K562 (cell line): ENCODE data around the gene PRCC. TPM values are rescaled to one million over a fixed set of nuclear protein-coding genes. Genes with fewer than 3 reads are reported as not detected.

ENCODE experiments used
- CEBPG ChIP-seq, 3 experiments: fragments of 200-800 bp in 1 of 3; sonication (Bioruptor generic) in 1 of 3; sonication (generic) in 1 of 3; formaldehyde crosslinking in 1 of 3; IDR thresholded peaks in 2 of 3; conservative IDR thresholded peaks in 1 of 3; 2 replicates each; pipeline versions ENCODE4 v1.6.1 to v1.8.0; 2016 to 2022; ENCODE audit warnings: missing compliant biosample characterization in 2 of 3, missing genetic modification characterization in 2 of 3, mild to moderate bottlenecking in 1 of 3, missing genetic modification reagents in 1 of 3
- FOS ChIP-seq: IDR thresholded peaks from 3 replicates; pipeline ENCODE4 v1.6.1; 2011; ENCODE audit not compliant: insufficient read length; ENCODE audit errors: extremely low read depth
- GATAD2B ChIP-seq: fragments of 450-650 bp; IDR thresholded peaks from 2 replicates; pipeline ENCODE4 v1.6.1; 2017; ENCODE audit warnings: mild to moderate bottlenecking, borderline replicate concordance
- HNRNPLL ChIP-seq: fragments of 200-400 bp; formaldehyde crosslinking; IDR thresholded peaks from 2 replicates; pipeline ENCODE4 v1.6.1; 2017; ENCODE audit warnings: low read length, low read depth, mild to moderate bottlenecking; ENCODE audit not compliant: poor library complexity, severe bottlenecking
- KDM4B ChIP-seq, 2 experiments: fragments of 450-650 bp in 1 of 2; sonication (generic) in 1 of 2; IDR thresholded peaks; 2 replicates each; pipeline ENCODE4 v1.6.1; 2016 to 2017; ENCODE audit warnings: borderline replicate concordance in 2 of 2, antibody characterized with exemption in 1 of 2, low read depth in 1 of 2, mild to moderate bottlenecking in 1 of 2
- KLF1 ChIP-seq: fragments of 450-650 bp; IDR thresholded peaks from 2 replicates; pipeline ENCODE4 v1.6.1; 2016; ENCODE audit warnings: missing genetic modification characterization, missing compliant biosample characterization
- LCOR ChIP-seq: sonication (generic); formaldehyde crosslinking; IDR thresholded peaks from 2 replicates; pipeline ENCODE4 v1.8.0; 2022; ENCODE audit warnings: mild to moderate bottlenecking, missing genetic modification reagents
- MCM3 ChIP-seq: fragments of 450-650 bp; IDR thresholded peaks from 2 replicates; pipeline ENCODE4 v1.6.1; 2016
- POLR2G ChIP-seq: fragments of 200-400 bp; formaldehyde crosslinking; IDR thresholded peaks from 2 replicates; pipeline ENCODE4 v1.6.1; 2017; ENCODE audit warnings: low read depth, mild to moderate bottlenecking, antibody characterized with exemption, low read length, moderate library complexity
- PPARD ChIP-seq: fragments of 250-450 bp; sonication (Bioruptor Pico); IDR thresholded peaks from 2 replicates; pipeline ENCODE4 v1.8.0; 2022; ENCODE audit warnings: inconsistent platforms, mild to moderate bottlenecking, moderate library complexity
- SAP30 ChIP-seq: fragments of 200-600 bp; sonication (generic); IDR thresholded peaks from 2 replicates; pipeline ENCODE4 v1.6.1; 2012; ENCODE audit warnings: borderline replicate concordance, low read depth, mild to moderate bottlenecking, moderate library complexity, low read length, control low read depth, inconsistent platforms; ENCODE audit not compliant: insufficient read depth, poor library complexity, severe bottlenecking
- TAF9B ChIP-seq: fragments of 450-650 bp; IDR thresholded peaks from 2 replicates; pipeline ENCODE4 v1.6.1; 2018; ENCODE audit warnings: mild to moderate bottlenecking; ENCODE audit not compliant: partially characterized antibody
- TBP ChIP-seq: optimal IDR thresholded peaks from 2 replicates; pipeline ENCODE3; 2011; ENCODE audit warnings: low read depth, low read length, improper control_type of control experiment
- ZBTB1 ChIP-seq: sonication (generic); formaldehyde crosslinking; IDR thresholded peaks from 2 replicates; pipeline ENCODE4 v1.8.1; 2023; ENCODE audit warnings: missing genetic modification reagents, low read depth, mild to moderate bottlenecking, borderline replicate concordance
- ZFP30 ChIP-seq: fragments of 250-450 bp; sonication (Bioruptor Pico); IDR thresholded peaks from 2 replicates; pipeline ENCODE4 v1.8.0; 2022; ENCODE audit warnings: moderate library complexity, mild to moderate bottlenecking, inconsistent platforms, borderline replicate concordance
- ZNF253 ChIP-seq: fragments of 250-450 bp; sonication (Bioruptor Pico); conservative IDR thresholded peaks from 2 replicates; pipeline ENCODE4 v1.6.1; 2021; ENCODE audit warnings: mild to moderate bottlenecking
- ZNF592 ChIP-seq: fragments of 450-650 bp; IDR thresholded peaks from 2 replicates; pipeline ENCODE4 v1.6.1; 2017; ENCODE audit warnings: antibody characterized with exemption, mild to moderate bottlenecking
- ZNF655 ChIP-seq: fragments of 250-450 bp; sonication (Bioruptor Pico); IDR thresholded peaks from 2 replicates; pipeline ENCODE4 v1.5.0; 2021
- polyA plus RNA-seq, 8 experiments: library from polyadenylated mRNA; depleted of rRNA in 4 of 8; stranded (reverse) in 5 of 8; unstranded in 3 of 8; fragments of >200 nt; fragmentation: Nextera tagmentation in 2 of 8; fragmentation: Illumina TruSeq in 1 of 8; extraction: Ambion mirVana in 2 of 8; extraction: Trizol in 1 of 8; gene quantifications; 2 replicates each; pipeline versions ENCODE4 v1.2.1 to v1.2.3, GENCODE V29; 2011 to 2014; ENCODE audit warnings: inconsistent platforms in 1 of 8, missing spikeins in 1 of 8
- total RNA-seq, 7 experiments: library from RNA; depleted of rRNA in 6 of 7; stranded (reverse); fragments of >200 nt in 6 of 7; fragmentation: Illumina TruSeq in 2 of 7; extraction: Trizol in 2 of 7; gene quantifications; 2 replicates each; pipeline versions ENCODE4 v1.2.1 to v1.2.3, GENCODE V29; 2011 to 2021; ENCODE audit warnings: low replicate concordance in 1 of 7
- TF ChIP-seq, protein P1 (sequence below): fragments of 450-650 bp; IDR thresholded peaks from 2 replicates; pipeline ENCODE4 v1.6.1; 2018; ENCODE audit warnings: mild to moderate bottlenecking, low read depth; ENCODE audit not compliant: partially characterized antibody

PRCC gene
- total and polyA plus RNA-seq, 9 of the 15 experiments (the other 6 are each of a cell fraction or from before 2014, with no cell fraction given): 23.9 to 201 (median 41.1) TPM

- TF ChIP-seq ZNF655 (CRISPR knock-in tag) (no peak), ZFP30 (CRISPR knock-in tag) (no peak), MCM3 (no peak), SAP30 (no peak), ZBTB1 (CRISPR knock-in tag) (0 out of 2 replicates have a peak, but pooled peaks have one; percentile 31), TAF9B (no peak), POLR2G (peak; percentile 79), TBP (no peak), FOS (no peak), CEBPG (CRISPR knock-in tag; IDR thresholded peaks at IDR 0.05) (no peak), CEBPG (tag; conservative IDR thresholded peaks at IDR 0.05 in 1 of 2, IDR thresholded peaks at IDR 0.05 in 1 of 2) (peak in 1 of 2 experiments; percentile 60; a peak in 2 of 4 replicates), GATAD2B (peak; percentile 49; the same call in 1 of the 2 replicates), KDM4B (IDR thresholded peaks at IDR 0.05; ENCODE audit: borderline replicate concordance in 2 of 2, low read depth in 1 of 2) (0 out of 4 replicates have a peak, but pooled peaks of 1 of the 2 experiments have one; percentile 25), HNRNPLL (peak; percentile 20), KLF1 (tag) (no peak), ZNF592 (0 out of 2 replicates have a peak, but pooled peaks have one; percentile 29), LCOR (0 out of 2 replicates have a peak, but pooled peaks have one; percentile 36), ZNF253 (CRISPR knock-in tag) (no peak), PPARD (CRISPR knock-in tag) (no peak)
- TF ChIP-seq, protein P1, sequence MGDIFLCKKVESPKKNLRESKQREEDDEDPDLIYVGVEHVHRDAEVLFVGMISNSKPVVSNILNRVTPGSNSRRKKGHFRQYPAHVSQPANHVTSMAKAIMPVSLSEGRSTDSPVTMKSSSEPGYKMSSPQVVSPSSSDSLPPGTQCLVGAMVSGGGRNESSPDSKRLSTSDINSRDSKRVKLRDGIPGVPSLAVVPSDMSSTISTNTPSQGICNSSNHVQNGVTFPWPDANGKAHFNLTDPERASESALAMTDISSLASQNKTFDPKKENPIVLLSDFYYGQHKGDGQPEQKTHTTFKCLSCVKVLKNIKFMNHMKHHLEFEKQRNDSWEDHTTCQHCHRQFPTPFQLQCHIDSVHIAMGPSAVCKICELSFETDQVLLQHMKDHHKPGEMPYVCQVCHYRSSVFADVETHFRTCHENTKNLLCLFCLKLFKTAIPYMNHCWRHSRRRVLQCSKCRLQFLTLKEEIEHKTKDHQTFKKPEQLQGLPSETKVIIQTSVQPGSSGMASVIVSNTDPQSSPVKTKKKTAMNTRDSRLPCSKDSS: no peak
Measured at GRCh38 chr1:156751451-156751756, 15.9 kb upstream of the PRCC start, which contains the start of gene HDGF (continued).
